B cell (primary cell): Measurements from ENCODE around the gene COMMD4. TPM values are rescaled to one million over a fixed set of nuclear protein-coding genes. Genes with fewer than 3 reads are reported as not detected.

Experiments used
- ATAC-seq: fragments of 200-7000 bp; cut with Tn5 transposase; one replicate; pipeline ENCODE4 v1.10.0; 2021; ENCODE audit warnings: low read depth, mild to moderate bottlenecking, moderate number of reproducible peaks, moderate library complexity
- CTCF ChIA-PET: fragments of 350-600 bp; sonication (Branson Sonifier 250); formaldehyde crosslinking; loops from one replicate; lab custom pipeline; 2021; ENCODE audit warnings: antibody characterized with exemption, inconsistent platforms; lab: Charles Lee
- POLR2A ChIA-PET: fragments of 350-600 bp; sonication (Branson Sonifier 250); formaldehyde crosslinking; loops from one replicate; lab custom pipeline; 2021; ENCODE audit warnings: antibody characterized with exemption; lab: Charles Lee
- DNase-seq: peaks from one replicate; pipeline ENCODE4 v3.0.0; 2013
- H2AFZ ChIP-seq: 2 replicates; pipeline ENCODE4 v1.6.1; 2012; ENCODE audit warnings: mild to moderate bottlenecking, low read depth, low read length; ENCODE audit not compliant: insufficient read depth, poor library complexity, severe bottlenecking
- H3K27ac ChIP-seq, 2 donors: 1 replicate in 1 of 2; 2 replicates in 1 of 2; pipeline ENCODE4 v1.5.1; 2012 to 2013; ENCODE audit warnings: low read length in 2 of 2, mild to moderate bottlenecking in 2 of 2, moderate library complexity in 1 of 2
- H3K27me3 ChIP-seq, 4 experiments: fragments of 200-600 bp in 1 of 4; sonication (generic) in 1 of 4; replicated peaks in 1 of 4; 1 replicate in 2 of 4; 2 replicates in 2 of 4; pipeline versions ENCODE4 v1.6.1 to v1.7.0; 2013 to 2016; ENCODE audit warnings: low read length in 3 of 4, mild to moderate bottlenecking in 2 of 4, mixed read lengths in 1 of 4, moderate library complexity in 1 of 4; ENCODE audit not compliant: insufficient read depth in 4 of 4, control insufficient read depth in 3 of 4; ENCODE audit errors: control extremely low read depth in 1 of 4
- H3K36me3 ChIP-seq, 2 experiments: replicated peaks in 1 of 2; 1 replicate in 1 of 2; 2 replicates in 1 of 2; pipeline versions ENCODE4 v1.6.1 to v1.7.1; 2013; ENCODE audit warnings: low read length in 1 of 2; ENCODE audit not compliant: insufficient read depth in 2 of 2, control insufficient read depth in 1 of 2; ENCODE audit errors: control extremely low read depth in 1 of 2, extremely low read depth in 1 of 2
- H3K4me1 ChIP-seq, 2 donors: fragments of 200-600 bp in 1 of 2; sonication (generic) in 1 of 2; 1 replicate in 1 of 2; 2 replicates in 1 of 2; pipeline versions ENCODE4 v1.5.1 to v1.6.1; 2013 to 2017; ENCODE audit warnings: low read length in 2 of 2; ENCODE audit not compliant: control insufficient read depth in 2 of 2, insufficient read depth in 2 of 2
- H3K4me2 ChIP-seq: replicated peaks from 2 replicates; pipeline ENCODE3; 2012; ENCODE audit warnings: mild to moderate bottlenecking, low read depth, low read length; ENCODE audit not compliant: poor library complexity, severe bottlenecking
- H3K4me3 ChIP-seq, 5 experiments: fragments of 200-600 bp in 1 of 5; sonication (generic) in 1 of 5; 1 replicate in 3 of 5; 2 replicates in 2 of 5; pipeline versions ENCODE4 v1.5.1 to v1.7.0; 2011 to 2016; ENCODE audit warnings: low read length in 4 of 5, mild to moderate bottlenecking in 4 of 5, low read depth in 2 of 5, control low read depth in 1 of 5, moderate library complexity in 1 of 5; ENCODE audit not compliant: insufficient read depth in 1 of 5; ENCODE audit errors: control extremely low read depth in 1 of 5, extremely low read depth in 1 of 5
- H3K79me2 ChIP-seq: fragments of 200-600 bp; sonication (generic); one replicate; pipeline ENCODE4 v1.6.0; 2016; ENCODE audit warnings: low read length; ENCODE audit not compliant: control insufficient read depth, insufficient read depth
- H3K9ac ChIP-seq: fragments of 200-600 bp; sonication (generic); 2 replicates; pipeline ENCODE4 v1.6.1; 2017; ENCODE audit warnings: mild to moderate bottlenecking, low read length, moderate library complexity
- H3K9me3 ChIP-seq, 3 donors: one replicate each; pipeline versions ENCODE4 v1.6.1 to v1.7.1; 2013; ENCODE audit warnings: low read length in 2 of 3; ENCODE audit not compliant: control insufficient read depth in 2 of 3, insufficient read depth in 1 of 3; ENCODE audit errors: control extremely low read depth in 1 of 3
- H4K20me1 ChIP-seq: 2 replicates; pipeline ENCODE4 v1.6.0; 2012; ENCODE audit warnings: mild to moderate bottlenecking, low read length; ENCODE audit not compliant: insufficient read depth, control insufficient read depth, poor library complexity, severe bottlenecking
- H3K27ac Mint-ChIP-seq: one replicate; pipeline ENCODE4 v1.8.0; 2021; ENCODE audit warnings: mixed read lengths
- H3K27me3 Mint-ChIP-seq: one replicate; pipeline ENCODE4 v1.8.0; 2021; ENCODE audit warnings: mixed read lengths
- H3K4me1 Mint-ChIP-seq: one replicate; pipeline ENCODE4 v1.8.0; 2021; ENCODE audit warnings: mixed read lengths
- H3K4me3 Mint-ChIP-seq: one replicate; pipeline ENCODE4 v1.8.0; 2021; ENCODE audit warnings: mixed read lengths
- H3K9me3 Mint-ChIP-seq: one replicate; pipeline ENCODE4 v1.8.0; 2022; ENCODE audit warnings: mixed read lengths; ENCODE audit not compliant: insufficient read depth
- EZH2 ChIP-seq: IDR thresholded peaks from 2 replicates; pipeline ENCODE4 v1.6.1; 2012; ENCODE audit warnings: borderline replicate concordance, low read depth, mild to moderate bottlenecking, moderate library complexity, low read length; ENCODE audit not compliant: insufficient read depth, poor library complexity, severe bottlenecking
- WGBS: methylation state at CpG from one replicate; pipeline ENCODE4 v1.1.5; 2013; ENCODE audit warnings: missing lambda C conversion rate; ENCODE audit not compliant: insufficient coverage; 5-methylcytosine and 5-hydroxymethylcytosine counted together
- intact Hi-C: fragments of 100-400 bp; cut with micrococcal nuclease; formaldehyde crosslinking; loops from one replicate; pipeline ENCODE4 v1.10.0; 2022
- polyA plus RNA-seq: library from polyadenylated mRNA; depleted of rRNA; stranded (reverse); fragments of >200 nt; gene quantifications from 2 replicates; pipeline ENCODE4 v1.2.3, GENCODE V29; 2012
- total RNA-seq, 2 donors: library from RNA; stranded (reverse); fragments of 120-200 nt in 1 of 2; gene quantifications; 1 replicate in 1 of 2; 2 replicates in 1 of 2; pipeline versions ENCODE4 v1.2.3 to v1.2.4, GENCODE V29; 2013 to 2022
- TF ChIP-seq, protein P1 (sequence below): fragments of 200-600 bp; IDR thresholded peaks from one replicate; pipeline ENCODE4 v1.8.0; 2022; ENCODE audit warnings: antibody characterized with exemption, mild to moderate bottlenecking

The COMMD4 gene
- total and polyA plus RNA-seq, 2 donors (not counting 1 experiment from before 2014, with no cell fraction given): 57.9 to 63.5 TPM

DNA sequence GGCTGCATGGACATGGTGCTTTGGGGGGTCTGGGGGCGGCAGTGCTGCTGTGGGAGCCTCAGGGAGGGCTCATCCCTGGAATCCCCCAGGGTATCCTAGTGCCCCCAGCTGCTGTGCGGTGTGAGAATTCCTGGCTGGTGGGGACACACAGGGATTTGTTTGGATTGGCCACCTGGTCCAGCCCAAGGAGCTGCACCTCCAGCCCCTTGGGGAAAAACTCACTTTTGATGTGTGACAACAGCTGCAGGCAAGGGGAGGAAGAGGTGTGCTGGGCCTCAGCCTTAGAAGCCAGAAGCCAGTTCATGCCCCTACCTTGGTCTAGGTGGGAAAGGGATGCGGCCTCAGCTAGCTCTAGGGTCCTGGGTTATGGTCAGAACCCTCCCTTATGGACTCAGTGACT is 8.4 kb upstream of the COMMD4 start:
- Mint-ChIP-seq H3K4me3 (no peak overlapping the region), H3K4me1 (peaks cover 2% of the 10 kb centered on the region), H3K9me3 (no peaks in the 10 kb centered on the region), H3K27me3 (peaks cover 15% of the 10 kb centered on the region), H3K27ac (no peak overlapping the region)
- Histone ChIP-seq H3K27ac (no peak overlapping the region), H3K4me3 (no peak overlapping the region), H3K36me3 (no peaks in the 10 kb centered on the region), H4K20me1 (no peaks in the 10 kb centered on the region), H3K4me1 (no peaks in the 10 kb centered on the region), H3K27me3 (peaks cover 0 to 2% (median 0%) of the 10 kb centered on the region in 4 experiments), H3K9me3 (no peaks in the 10 kb centered on the region), H3K79me2 (no peaks in the 10 kb centered on the region), H3K4me2 (no peak overlapping the region), H3K9ac (no peak overlapping the region), H2AFZ (no peak overlapping the region)
- ChIA-PET POLR2A (interaction anchor here (0.9 kb wide), 1 partner anchor 19 kb away, joined by 3 read pairs; the partner anchor contains the start of gene NEIL1), CTCF (no interaction called here)
- TF ChIP-seq EZH2: no peak
- TF ChIP-seq, protein P1, sequence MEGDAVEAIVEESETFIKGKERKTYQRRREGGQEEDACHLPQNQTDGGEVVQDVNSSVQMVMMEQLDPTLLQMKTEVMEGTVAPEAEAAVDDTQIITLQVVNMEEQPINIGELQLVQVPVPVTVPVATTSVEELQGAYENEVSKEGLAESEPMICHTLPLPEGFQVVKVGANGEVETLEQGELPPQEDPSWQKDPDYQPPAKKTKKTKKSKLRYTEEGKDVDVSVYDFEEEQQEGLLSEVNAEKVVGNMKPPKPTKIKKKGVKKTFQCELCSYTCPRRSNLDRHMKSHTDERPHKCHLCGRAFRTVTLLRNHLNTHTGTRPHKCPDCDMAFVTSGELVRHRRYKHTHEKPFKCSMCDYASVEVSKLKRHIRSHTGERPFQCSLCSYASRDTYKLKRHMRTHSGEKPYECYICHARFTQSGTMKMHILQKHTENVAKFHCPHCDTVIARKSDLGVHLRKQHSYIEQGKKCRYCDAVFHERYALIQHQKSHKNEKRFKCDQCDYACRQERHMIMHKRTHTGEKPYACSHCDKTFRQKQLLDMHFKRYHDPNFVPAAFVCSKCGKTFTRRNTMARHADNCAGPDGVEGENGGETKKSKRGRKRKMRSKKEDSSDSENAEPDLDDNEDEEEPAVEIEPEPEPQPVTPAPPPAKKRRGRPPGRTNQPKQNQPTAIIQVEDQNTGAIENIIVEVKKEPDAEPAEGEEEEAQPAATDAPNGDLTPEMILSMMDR: no peak
- DNase-seq: no peak
- ATAC-seq: no peak
- 94% methylated on average over 3 of the region's 3 CpGs for WGBS
- intact Hi-C loops: no loop called here

DNA sequence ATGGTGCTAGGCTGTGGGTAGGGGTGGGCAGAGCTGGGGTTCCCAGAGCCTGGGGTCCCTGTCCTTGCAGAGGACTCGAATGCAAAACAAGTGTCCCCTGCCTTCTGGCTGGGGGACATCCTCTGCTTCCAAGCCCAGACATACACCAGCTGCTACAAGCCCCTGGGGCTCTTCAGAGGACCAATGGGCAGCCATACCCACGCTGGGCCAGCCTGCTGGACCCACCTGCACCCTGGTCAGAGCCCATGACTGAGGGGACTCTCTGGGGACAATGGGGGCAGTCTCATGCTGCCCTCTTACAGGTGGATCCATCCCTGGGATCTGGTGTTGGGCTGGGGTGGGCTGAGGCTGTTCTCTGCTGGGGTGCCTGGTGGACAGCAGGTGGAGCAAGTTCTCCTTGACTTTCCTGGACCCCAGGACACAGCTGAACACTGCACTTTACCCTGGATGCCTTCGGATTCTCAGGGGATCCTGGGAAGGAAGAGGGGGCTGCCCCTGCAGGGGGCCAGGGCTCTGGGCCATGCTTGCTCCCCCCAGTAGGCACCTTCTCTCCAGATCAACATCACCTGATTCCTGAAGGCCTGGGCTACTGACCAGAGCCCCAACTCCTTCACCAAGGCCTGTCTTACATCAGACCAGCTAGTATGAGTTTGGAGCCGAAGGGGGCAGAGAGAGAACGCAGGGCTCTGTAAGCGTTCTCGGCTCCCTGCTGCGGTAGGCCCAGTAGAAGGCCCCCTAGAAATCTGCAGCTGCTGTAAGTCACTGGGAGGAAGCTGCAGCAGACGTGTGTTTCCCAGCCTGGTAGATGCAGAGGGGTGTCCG is 7.2 kb upstream of the COMMD4 start:
- Histone ChIP-seq H3K4me3 (no peak overlapping the region), H3K4me2 (no peak overlapping the region), H3K9ac (no peak overlapping the region), H4K20me1 (no peaks in the 10 kb centered on the region), H3K79me2 (no peaks in the 10 kb centered on the region), H3K4me1 (no peaks in the 10 kb centered on the region), H3K36me3 (no peaks in the 10 kb centered on the region), H3K9me3 (no peaks in the 10 kb centered on the region), H3K27ac (no peak overlapping the region), H2AFZ (no peak overlapping the region), H3K27me3 (peaks cover 0 to 2% (median 0%) of the 10 kb centered on the region in 4 experiments)
- POLR2A ChIA-PET: interaction anchor here (0.6 to 0.9 kb wide), 2 partner anchors 18 to 52 kb away, joined by 3 read pairs; partner anchors contain the start of gene NEIL1
- H3K27ac Mint-ChIP-seq: no peak overlapping the region
- H3K4me3 Mint-ChIP-seq: no peak overlapping the region
- no peaks in the 10 kb centered on the region for H3K9me3 Mint-ChIP-seq
- TF ChIP-seq EZH2: no peak
- TF ChIP-seq, protein P1: no peak
- CTCF ChIA-PET: interaction anchor here (0.5 to 1.0 kb wide), 3 partner anchors 39 to 299 kb away, joined by 3 to 4 read pairs (median 3); no protein-coding TSS in a partner anchor
- ATAC-seq (no peak), DNase-seq (no peak)
- H3K27me3 Mint-ChIP-seq: peaks cover 8% of the 10 kb centered on the region
- peaks cover 2% of the 10 kb centered on the region for H3K4me1 Mint-ChIP-seq
- 69% methylated on average over 9 of the region's 10 CpGs for WGBS
- intact Hi-C loops: no loop called here
